Endothelial cell of umbilical vein (primary cell): ENCODE results near the gene CHKB. TPM values are rescaled to one million over a fixed set of nuclear protein-coding genes. Genes with fewer than 3 reads are reported as not detected.

Experiments used
- BruUV-seq: library from RNA; stranded (reverse); fragments of 400-500 nt; replicated peaks from 2 replicates; lab custom pipeline; 2021; lab: Mats Ljungman, UMichigan
- CTCF ChIA-PET: fragments of 300-600, 350-600 bp; sonication (Branson Sonifier 250); formaldehyde crosslinking; loops from one replicate; lab custom pipeline; 2021; ENCODE audit warnings: antibody characterized with exemption, inconsistent platforms; lab: Charles Lee
- POLR2A ChIA-PET: fragments of 300-600, 350-600 bp; sonication (Branson Sonifier 250); formaldehyde crosslinking; loops from one replicate; lab custom pipeline; 2021; ENCODE audit warnings: antibody characterized with exemption, inconsistent platforms; lab: Charles Lee
- DNase-seq: peaks from one replicate; pipeline ENCODE4 v3.0.0-alpha.2; 2011; ENCODE audit warnings: low read depth, low spot score
- FAIRE-seq: peaks from 2 replicates; lab custom pipeline; 2011; peaks lifted over from hg19 to GRCh38; lab: Jason Lieb, UNC
- H2AFZ ChIP-seq: 2 replicates; pipeline ENCODE4 v1.6.0; 2012; ENCODE audit warnings: low read depth, low read length, control low read depth, inconsistent platforms
- H3K27ac ChIP-seq: 2 replicates; pipeline ENCODE4 v1.5.1; 2011; ENCODE audit warnings: low read depth, mild to moderate bottlenecking, control low read depth, low read length, moderate library complexity; ENCODE audit not compliant: insufficient read depth
- H3K27me3 ChIP-seq, 2 experiments: 2 replicates each; pipeline versions ENCODE4 v1.6.0 to v1.6.1; 2011; ENCODE audit warnings: low read length in 2 of 2, mixed read lengths in 1 of 2; ENCODE audit not compliant: control insufficient read depth in 2 of 2, insufficient read depth in 2 of 2
- H3K36me3 ChIP-seq, 2 experiments: 2 replicates in 1 of 2; 3 replicates in 1 of 2; pipeline ENCODE4 v1.5.1; 2011; ENCODE audit warnings: low read length in 2 of 2, mild to moderate bottlenecking in 1 of 2, moderate library complexity in 1 of 2; ENCODE audit not compliant: control insufficient read depth in 2 of 2, insufficient read depth in 2 of 2; ENCODE audit errors: extremely low read depth in 1 of 2
- H3K4me1 ChIP-seq: 3 replicates; pipeline ENCODE4 v1.5.1; 2011; ENCODE audit warnings: mild to moderate bottlenecking, low read length; ENCODE audit not compliant: control insufficient read depth, insufficient read depth; ENCODE audit errors: extremely low read depth
- H3K4me2 ChIP-seq: 2 replicates; pipeline ENCODE4 v1.6.1; 2011; ENCODE audit warnings: low read length, control low read depth, mixed read lengths; ENCODE audit not compliant: insufficient read depth
- H3K4me3 ChIP-seq, 3 experiments: fragments of 200-600 bp in 1 of 3; sonication (generic), shearing (Covaris generic) in 1 of 3; replicated peaks in 1 of 3; 2 replicates each; pipeline ENCODE4 v1.5.1; 2011 to 2016; ENCODE audit warnings: control low read depth in 3 of 3, low read length in 3 of 3, mild to moderate bottlenecking in 2 of 3, inconsistent platforms in 1 of 3, low read depth in 1 of 3, moderate library complexity in 1 of 3; ENCODE audit not compliant: insufficient read depth in 1 of 3
- H3K79me2 ChIP-seq: 2 replicates; pipeline ENCODE4 v1.6.0; 2012; ENCODE audit warnings: low read length, inconsistent platforms; ENCODE audit not compliant: control insufficient read depth, insufficient read depth
- H3K9ac ChIP-seq: replicated peaks from 2 replicates; pipeline ENCODE3; 2011; ENCODE audit warnings: low read length, control low read depth; ENCODE audit not compliant: insufficient read depth; ENCODE audit errors: extremely low read depth
- H3K9me1 ChIP-seq: replicated peaks from 3 replicates; pipeline ENCODE4 v1.6.0; 2011; ENCODE audit warnings: mild to moderate bottlenecking, low read length; ENCODE audit not compliant: control insufficient read depth, insufficient read depth; ENCODE audit errors: extremely low read depth
- H3K9me3 ChIP-seq: replicated peaks from 2 replicates; pipeline ENCODE4 v1.5.1; 2012; ENCODE audit warnings: low read length, inconsistent platforms; ENCODE audit not compliant: control insufficient read depth, insufficient read depth
- H4K20me1 ChIP-seq: replicated peaks from 2 replicates; pipeline ENCODE3; 2011; ENCODE audit warnings: mild to moderate bottlenecking, low read length; ENCODE audit not compliant: control insufficient read depth, insufficient read depth; ENCODE audit errors: extremely low read depth
- CTCF ChIP-seq, 2 donors: IDR thresholded peaks; 1 replicate in 1 of 2; 2 replicates in 1 of 2; pipeline ENCODE4 v1.5.1; 2011; ENCODE audit warnings: low read length in 2 of 2, mild to moderate bottlenecking in 2 of 2, moderate library complexity in 2 of 2, control low read depth in 1 of 2, inconsistent platforms in 1 of 2, low read depth in 1 of 2; ENCODE audit not compliant: insufficient read depth in 1 of 2; ENCODE audit errors: extremely low read depth in 1 of 2
- EZH2 ChIP-seq: IDR thresholded peaks from 2 replicates; pipeline ENCODE4 v1.6.1; 2012; ENCODE audit warnings: borderline replicate concordance, low read depth, mild to moderate bottlenecking, moderate library complexity, low read length, inconsistent platforms; ENCODE audit not compliant: severe bottlenecking
- FOS ChIP-seq: IDR thresholded peaks from 2 replicates; pipeline ENCODE4 v1.6.1; 2011; ENCODE audit warnings: mild to moderate bottlenecking, low read length, moderate library complexity, borderline replicate concordance; ENCODE audit not compliant: insufficient read depth
- GATA2 ChIP-seq: IDR thresholded peaks from 2 replicates; pipeline ENCODE4 v1.7.0; 2011; ENCODE audit warnings: low read depth, mild to moderate bottlenecking, moderate library complexity, mixed read lengths, low read length; ENCODE audit not compliant: insufficient read length, insufficient read depth
- JUN ChIP-seq: IDR thresholded peaks from 2 replicates; pipeline ENCODE4 v1.6.1; 2011; ENCODE audit warnings: borderline replicate concordance, low read depth; ENCODE audit not compliant: insufficient read length, insufficient read depth
- MAX ChIP-seq: IDR thresholded peaks from 2 replicates; pipeline ENCODE4 v1.6.1; 2011; ENCODE audit not compliant: insufficient read depth, insufficient read length
- MYC ChIP-seq: IDR thresholded peaks from one replicate; pipeline ENCODE4 v1.6.1; 2011; ENCODE audit warnings: mild to moderate bottlenecking, low read depth, low read length
- POLR2A ChIP-seq: IDR thresholded peaks from 2 replicates; pipeline ENCODE4 v1.6.1; 2012; ENCODE audit warnings: low read depth, mild to moderate bottlenecking, control low read depth, low read length
- POLR2AphosphoS5 ChIP-seq: IDR thresholded peaks from 2 replicates; pipeline ENCODE4 v1.6.1; 2012; ENCODE audit warnings: low read depth, mild to moderate bottlenecking, control low read depth, low read length, moderate library complexity; ENCODE audit not compliant: insufficient read depth
- dilution Hi-C: fragments of 300-500 bp; cut with MboI; formaldehyde crosslinking; loops from one replicate; pipeline ENCODE4 v1.15.0; 2019; ENCODE audit warnings: low sequenced_read_pairs; ENCODE audit not compliant: extremely low pct_ligation_motif_present
- intact Hi-C: fragments of 100-400 bp; cut with micrococcal nuclease; formaldehyde crosslinking; loops from one replicate; pipeline ENCODE4 v1.10.0; 2022
- polyA plus RNA-seq, 4 experiments: library from polyadenylated mRNA; depleted of rRNA in 3 of 4; stranded (reverse) in 3 of 4; unstranded in 1 of 4; fragments of >200 nt; gene quantifications; 2 replicates each; pipeline versions ENCODE4 v1.2.1 to v1.2.3, GENCODE V29; 2011 to 2012; ENCODE audit warnings: missing spikeins in 1 of 4
- total RNA-seq: library from RNA; stranded (reverse); gene quantifications from 2 replicates; pipeline ENCODE4 v1.2.3, GENCODE V29; 2021

CHKB gene
- total and polyA plus RNA-seq, 2 donors (not counting 3 experiments of a cell fraction or from before 2014, with no cell fraction given): 62.4 to 70.6 TPM

GRCh38 chr22:50579752-50580151 lies 2.9 kb downstream of the CHKB start:
- no TSS peak for BruUV-seq
- intact Hi-C loops: loop anchor here (5.0 kb wide), 1 partner anchor 93 kb away; the partner anchor contains the start of gene SHANK3
- no peaks in the 10 kb centered on the region for H3K9me3 ChIP-seq
- H3K4me3 ChIP-seq: no peak overlapping the region
- no peaks in the 10 kb centered on the region for H3K9me1 ChIP-seq
- DNase-seq: no peak
- peaks cover 13% of the 10 kb centered on the region for H3K4me1 ChIP-seq
- H3K79me2 ChIP-seq: peaks cover 8% of the 10 kb centered on the region
- ChIA-PET POLR2A (no interaction called here), CTCF (no interaction called here)
- no peak overlapping the region for H2AFZ ChIP-seq
- H3K4me2 ChIP-seq: no peak overlapping the region
- no peak overlapping the region for H3K9ac ChIP-seq
- no peak overlapping the region for H3K27ac ChIP-seq
- FAIRE-seq: no peak
- peaks cover 0 to 7% of the 10 kb centered on the region in 2 experiments for H3K36me3 ChIP-seq
- no peak for TF ChIP-seq FOS
- no peak for TF ChIP-seq CTCF (IDR thresholded peaks at IDR 0.05; ENCODE audit: extremely low read depth in 1 of 2, insufficient read depth in 1 of 2, low read depth in 1 of 2, low read length in 2 of 2)
- TF ChIP-seq GATA2: no peak
- TF ChIP-seq POLR2A: no peak
- TF ChIP-seq EZH2: no peak
- TF ChIP-seq MYC: no peak
- TF ChIP-seq MAX: no peak
- TF ChIP-seq POLR2AphosphoS5: no peak
- TF ChIP-seq JUN: no peak
- dilution Hi-C loops: no loop called here
- no peaks in the 10 kb centered on the region for H4K20me1 ChIP-seq
- no peaks in the 10 kb centered on the region for H3K27me3 ChIP-seq
